Uterus (tissue), 4 donors: ENCODE measurements around the gene P2RX3. TPM values are rescaled to one million over a fixed set of nuclear protein-coding genes. Genes with fewer than 3 reads are reported as not detected.

Source experiments
- DNase-seq, 2 donors: peaks; one replicate each; pipeline ENCODE4 v3.0.0-alpha.2; 2019 to 2020
- H3K27ac ChIP-seq, 2 donors: fragments of 200-600 bp; sonication (generic); 1 replicate in 1 of 2; 2 replicates in 1 of 2; pipeline ENCODE4 v1.5.1; 2016 to 2018
- H3K27me3 ChIP-seq, 2 donors: fragments of 200-600 bp; sonication (generic); one replicate each; pipeline ENCODE4 v1.5.1; 2018 to 2019; ENCODE audit warnings: control low read depth in 1 of 2
- H3K36me3 ChIP-seq, 2 donors: fragments of 200-600 bp; sonication (generic); one replicate each; pipeline ENCODE4 v1.5.1; 2019; ENCODE audit warnings: control low read depth in 1 of 2
- H3K4me1 ChIP-seq, 2 donors: fragments of 200-600 bp; sonication (generic); one replicate each; pipeline ENCODE4 v1.5.1; 2018 to 2019; ENCODE audit warnings: control low read depth in 1 of 2
- H3K4me3 ChIP-seq, 2 donors: fragments of 200-600 bp; sonication (generic); 1 replicate in 1 of 2; 2 replicates in 1 of 2; pipeline ENCODE4 v1.5.1; 2018 to 2019; ENCODE audit warnings: mild to moderate bottlenecking in 1 of 2
- H3K9me3 ChIP-seq, 2 donors: fragments of 200-600 bp; sonication (generic); one replicate each; pipeline ENCODE4 v1.5.1; 2019; ENCODE audit warnings: control low read depth in 1 of 2
- intact Hi-C: fragments of 100-400 bp; cut with DNase I; formaldehyde crosslinking; loops from one replicate; pipeline ENCODE4 v1.15.1; 2023; ENCODE audit warnings: low total_unique reads
- total RNA-seq, 4 donors: library from RNA; depleted of rRNA in 3 of 4; stranded (reverse); fragments of >200 nt in 3 of 4; gene quantifications; one replicate each; pipeline versions ENCODE4 v1.1.0 to v1.2.4, GENCODE V29; 2014 to 2023
- TF ChIP-seq, protein P1 (sequence below), 4 experiments: fragments of 200-600 bp in 2 of 4; fragments of 450-650 bp in 2 of 4; sonication (generic) in 2 of 4; IDR thresholded peaks; one replicate each; pipeline ENCODE4 v1.5.1; 2016 to 2019; ENCODE audit warnings: antibody characterized with exemption in 4 of 4, mild to moderate bottlenecking in 2 of 4, moderate library complexity in 1 of 4
- donor health status: DM: yes; HTN: yes; CAD: no.

The P2RX3 gene
- total RNA-seq, 4 donors from 2014 or later = 0.69 TPM; not detected in 3

- Histone ChIP-seq H3K36me3 (no peaks in the 10 kb centered on the region), H3K4me3 (no peak overlapping the region), H3K27ac (no peak overlapping the region), H3K27me3 (no peaks in the 10 kb centered on the region), H3K9me3 (no peaks in the 10 kb centered on the region), H3K4me1 (peaks cover 0 to 15% of the 10 kb centered on the region in 2 donors)
- intact Hi-C loops = no loop called here
- TF ChIP-seq, protein P1, sequence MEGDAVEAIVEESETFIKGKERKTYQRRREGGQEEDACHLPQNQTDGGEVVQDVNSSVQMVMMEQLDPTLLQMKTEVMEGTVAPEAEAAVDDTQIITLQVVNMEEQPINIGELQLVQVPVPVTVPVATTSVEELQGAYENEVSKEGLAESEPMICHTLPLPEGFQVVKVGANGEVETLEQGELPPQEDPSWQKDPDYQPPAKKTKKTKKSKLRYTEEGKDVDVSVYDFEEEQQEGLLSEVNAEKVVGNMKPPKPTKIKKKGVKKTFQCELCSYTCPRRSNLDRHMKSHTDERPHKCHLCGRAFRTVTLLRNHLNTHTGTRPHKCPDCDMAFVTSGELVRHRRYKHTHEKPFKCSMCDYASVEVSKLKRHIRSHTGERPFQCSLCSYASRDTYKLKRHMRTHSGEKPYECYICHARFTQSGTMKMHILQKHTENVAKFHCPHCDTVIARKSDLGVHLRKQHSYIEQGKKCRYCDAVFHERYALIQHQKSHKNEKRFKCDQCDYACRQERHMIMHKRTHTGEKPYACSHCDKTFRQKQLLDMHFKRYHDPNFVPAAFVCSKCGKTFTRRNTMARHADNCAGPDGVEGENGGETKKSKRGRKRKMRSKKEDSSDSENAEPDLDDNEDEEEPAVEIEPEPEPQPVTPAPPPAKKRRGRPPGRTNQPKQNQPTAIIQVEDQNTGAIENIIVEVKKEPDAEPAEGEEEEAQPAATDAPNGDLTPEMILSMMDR (IDR thresholded peaks at IDR 0.05) = no peak
- no peak for DNase-seq
These were observed 83.7 kb downstream of the P2RX3 start for GRCh38 chr11:57421805-57422204.

Other genes starting within 250 kb of the P2RX3 start
- 1 to 10 TPM in 1 of 4 donors, under 1 TPM in 1, not detected in 2; 0.26 to 2.1 TPM for gene LRRC55, start 156.4 kb upstream of the P2RX3 start, total RNA-seq
- gene APLNR, start 101.1 kb upstream of the P2RX3 start, total RNA-seq = 100 to 1,000 TPM in 1 of 4 donors, under 1 TPM in 1, not detected in 2; 0.58 to 112 TPM
- 100 to 1,000 TPM in 1 of 4 donors, 10 to 100 TPM in 3; 22.5 to 269 (median 70.8) TPM for gene TNKS1BP1, start 13.4 kb upstream of the P2RX3 start, total RNA-seq
- 100 to 1,000 TPM in 1 of 4 donors, 10 to 100 TPM in 3; 29.4 to 115 (median 75.3) TPM for gene SSRP1, start 2.5 kb upstream of the P2RX3 start, total RNA-seq
- gene PRG3, start 42.8 kb downstream of the P2RX3 start, total RNA-seq = not detected
- gene PRG2, start 52.3 kb downstream of the P2RX3 start, total RNA-seq = under 1 TPM in 1 of 4 donors, not detected in 3; 0.21 TPM
- 100 to 1,000 TPM in 2 of 4 donors, 10 to 100 TPM in 2; 44.1 to 333 (median 102) TPM for gene SLC43A3, start 88.8 kb downstream of the P2RX3 start, total RNA-seq
- 1 to 10 TPM in 1 of 4 donors, not detected in 3; 1.7 TPM for gene RTN4RL2, start 122.2 kb downstream of the P2RX3 start, total RNA-seq
- gene SLC43A1, start 177.3 kb downstream of the P2RX3 start, total RNA-seq = 10 to 100 TPM; 13.1 to 48.4 (median 22.5) TPM
- gene TIMM10, start 192.4 kb downstream of the P2RX3 start, total RNA-seq = 10 to 100 TPM in 3 of 4 donors, 1 to 10 TPM in 1; 7.7 to 47.4 (median 19.6) TPM
- gene SMTNL1, start 199.2 kb downstream of the P2RX3 start, total RNA-seq = not detected
- gene UBE2L6, start 229.3 kb downstream of the P2RX3 start, total RNA-seq = 10 to 100 TPM; 28.3 to 87.9 (median 84.2) TPM